RKO (cell line): ENCODE data around the gene IL3.

Experiments used
- DNase-seq: peaks from one replicate; pipeline ENCODE4 v3.0.0-alpha.2; 2016; ENCODE audit warnings: low spot score

Gene IL3

DNA sequence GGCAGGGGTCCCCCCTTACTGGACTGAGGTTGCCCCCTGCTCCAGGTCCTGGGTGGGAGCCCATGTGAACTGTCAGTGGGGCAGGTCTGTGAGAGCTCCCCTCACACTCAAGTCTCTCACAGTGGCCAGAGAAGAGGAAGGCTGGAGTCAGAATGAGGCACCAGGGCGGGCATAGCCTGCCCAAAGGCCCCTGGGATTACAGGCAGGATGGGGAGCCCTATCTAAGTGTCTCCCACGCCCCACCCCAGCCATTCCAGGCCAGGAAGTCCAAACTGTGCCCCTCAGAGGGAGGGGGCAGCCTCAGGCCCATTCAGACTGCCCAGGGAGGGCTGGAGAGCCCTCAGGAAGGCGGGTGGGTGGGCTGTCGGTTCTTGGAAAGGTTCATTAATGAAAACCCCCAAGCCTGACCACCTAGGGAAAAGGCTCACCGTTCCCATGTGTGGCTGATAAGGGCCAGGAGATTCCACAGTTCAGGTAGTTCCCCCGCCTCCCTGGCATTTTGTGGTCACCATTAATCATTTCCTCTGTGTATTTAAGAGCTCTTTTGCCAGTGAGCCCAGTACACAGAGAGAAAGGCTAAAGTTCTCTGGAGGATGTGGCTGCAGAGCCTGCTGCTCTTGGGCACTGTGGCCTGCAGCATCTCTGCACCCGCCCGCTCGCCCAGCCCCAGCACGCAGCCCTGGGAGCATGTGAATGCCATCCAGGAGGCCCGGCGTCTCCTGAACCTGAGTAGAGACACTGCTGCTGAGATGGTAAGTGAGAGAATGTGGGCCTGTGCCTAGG lies 13.0 kb downstream of the IL3 start, which contains the start of gene CSF2:
Gene CSF2 (plus strand): TSS at position 559 of the 783 bp plus-strand sequence. CDS start 35 bp downstream, at position 594.
- DNase-seq = no peak

DNA sequence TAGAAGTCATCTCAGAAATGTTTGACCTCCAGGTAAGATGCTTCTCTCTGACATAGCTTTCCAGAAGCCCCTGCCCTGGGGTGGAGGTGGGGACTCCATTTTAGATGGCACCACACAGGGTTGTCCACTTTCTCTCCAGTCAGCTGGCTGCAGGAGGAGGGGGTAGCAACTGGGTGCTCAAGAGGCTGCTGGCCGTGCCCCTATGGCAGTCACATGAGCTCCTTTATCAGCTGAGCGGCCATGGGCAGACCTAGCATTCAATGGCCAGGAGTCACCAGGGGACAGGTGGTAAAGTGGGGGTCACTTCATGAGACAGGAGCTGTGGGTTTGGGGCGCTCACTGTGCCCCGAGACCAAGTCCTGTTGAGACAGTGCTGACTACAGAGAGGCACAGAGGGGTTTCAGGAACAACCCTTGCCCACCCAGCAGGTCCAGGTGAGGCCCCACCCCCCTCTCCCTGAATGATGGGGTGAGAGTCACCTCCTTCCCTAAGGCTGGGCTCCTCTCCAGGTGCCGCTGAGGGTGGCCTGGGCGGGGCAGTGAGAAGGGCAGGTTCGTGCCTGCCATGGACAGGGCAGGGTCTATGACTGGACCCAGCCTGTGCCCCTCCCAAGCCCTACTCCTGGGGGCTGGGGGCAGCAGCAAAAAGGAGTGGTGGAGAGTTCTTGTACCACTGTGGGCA lies 13.8 kb downstream of the IL3 start:
- DNase-seq = no peak

DNA sequence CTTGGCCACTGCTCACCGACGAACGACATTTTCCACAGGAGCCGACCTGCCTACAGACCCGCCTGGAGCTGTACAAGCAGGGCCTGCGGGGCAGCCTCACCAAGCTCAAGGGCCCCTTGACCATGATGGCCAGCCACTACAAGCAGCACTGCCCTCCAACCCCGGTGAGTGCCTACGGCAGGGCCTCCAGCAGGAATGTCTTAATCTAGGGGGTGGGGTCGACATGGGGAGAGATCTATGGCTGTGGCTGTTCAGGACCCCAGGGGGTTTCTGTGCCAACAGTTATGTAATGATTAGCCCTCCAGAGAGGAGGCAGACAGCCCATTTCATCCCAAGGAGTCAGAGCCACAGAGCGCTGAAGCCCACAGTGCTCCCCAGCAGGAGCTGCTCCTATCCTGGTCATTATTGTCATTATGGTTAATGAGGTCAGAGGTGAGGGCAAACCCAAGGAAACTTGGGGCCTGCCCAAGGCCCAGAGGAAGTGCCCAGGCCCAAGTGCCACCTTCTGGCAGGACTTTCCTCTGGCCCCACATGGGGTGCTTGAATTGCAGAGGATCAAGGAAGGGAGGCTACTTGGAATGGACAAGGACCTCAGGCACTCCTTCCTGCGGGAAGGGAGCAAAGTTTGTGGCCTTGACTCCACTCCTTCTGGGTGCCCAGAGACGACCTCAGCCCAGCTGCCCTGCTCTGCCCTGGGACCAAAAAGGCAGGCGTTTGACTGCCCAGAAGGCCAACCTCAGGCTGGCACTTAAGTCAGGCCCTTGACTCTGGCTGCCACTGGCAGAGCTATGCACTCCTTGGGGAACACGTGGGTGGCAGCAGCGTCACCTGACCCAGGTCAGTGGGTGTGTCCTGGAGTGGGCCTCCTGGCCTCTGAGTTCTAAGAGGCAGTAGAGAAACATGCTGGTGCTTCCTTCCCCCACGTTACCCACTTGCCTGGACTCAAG lies 14.6 kb downstream of the IL3 start:
- no peak for DNase-seq

DNA sequence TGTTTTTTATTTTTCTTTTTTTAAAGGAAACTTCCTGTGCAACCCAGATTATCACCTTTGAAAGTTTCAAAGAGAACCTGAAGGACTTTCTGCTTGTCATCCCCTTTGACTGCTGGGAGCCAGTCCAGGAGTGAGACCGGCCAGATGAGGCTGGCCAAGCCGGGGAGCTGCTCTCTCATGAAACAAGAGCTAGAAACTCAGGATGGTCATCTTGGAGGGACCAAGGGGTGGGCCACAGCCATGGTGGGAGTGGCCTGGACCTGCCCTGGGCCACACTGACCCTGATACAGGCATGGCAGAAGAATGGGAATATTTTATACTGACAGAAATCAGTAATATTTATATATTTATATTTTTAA lies 15.2 kb downstream of the IL3 start:
- DNase-seq = no peak

DNA sequence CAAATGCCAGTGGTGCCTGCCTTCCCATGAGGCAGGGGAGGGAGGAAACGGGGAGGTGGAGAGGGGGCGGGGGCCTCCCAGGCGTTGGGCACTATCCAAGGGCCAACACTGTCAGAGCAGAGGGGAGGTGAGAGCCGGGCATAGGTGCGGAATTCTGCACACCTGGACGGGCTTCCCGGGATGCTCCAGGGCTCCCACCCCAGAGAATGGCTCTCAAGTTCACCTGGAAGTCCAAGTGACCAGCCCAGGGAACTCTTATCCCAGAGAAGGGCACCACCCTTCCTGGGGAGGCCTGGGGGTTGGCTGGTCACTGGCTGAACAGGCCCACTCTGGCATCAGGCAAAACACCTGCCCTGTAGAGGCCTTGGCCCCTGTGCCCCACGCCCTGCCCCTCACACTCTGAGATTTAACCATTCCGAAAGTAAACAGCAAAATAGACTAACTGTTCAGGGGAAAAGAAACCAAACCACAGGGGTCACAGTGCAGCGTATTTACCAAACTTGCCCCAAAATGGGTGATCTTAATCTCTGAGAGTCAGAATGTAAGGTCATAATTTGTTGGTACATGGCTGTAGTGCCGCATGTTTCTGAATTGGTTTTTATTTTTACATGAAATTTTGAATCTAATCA lies 15.9 kb downstream of the IL3 start:
- no peak for DNase-seq

DNA sequence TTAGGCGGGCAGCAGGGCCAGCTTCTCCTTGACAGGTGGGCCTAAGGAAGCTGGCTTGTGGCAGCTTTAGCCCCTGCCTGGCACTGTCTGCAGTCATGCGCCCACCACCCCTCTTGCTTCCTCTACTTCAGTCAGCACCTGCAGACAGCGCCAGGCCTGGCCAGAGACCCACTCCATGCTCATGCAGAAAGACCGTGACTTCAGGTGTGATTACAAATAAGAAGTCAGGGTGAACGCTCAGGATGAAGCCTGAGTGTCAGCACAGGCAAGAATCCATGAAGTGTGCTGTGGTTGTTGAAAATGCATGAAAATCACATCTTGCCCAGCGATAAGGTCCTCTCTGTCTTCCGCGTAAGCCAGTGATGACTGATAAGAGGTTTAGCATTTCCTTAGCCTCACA lies 16.5 kb downstream of the IL3 start:
- DNase-seq = no peak

DNA sequence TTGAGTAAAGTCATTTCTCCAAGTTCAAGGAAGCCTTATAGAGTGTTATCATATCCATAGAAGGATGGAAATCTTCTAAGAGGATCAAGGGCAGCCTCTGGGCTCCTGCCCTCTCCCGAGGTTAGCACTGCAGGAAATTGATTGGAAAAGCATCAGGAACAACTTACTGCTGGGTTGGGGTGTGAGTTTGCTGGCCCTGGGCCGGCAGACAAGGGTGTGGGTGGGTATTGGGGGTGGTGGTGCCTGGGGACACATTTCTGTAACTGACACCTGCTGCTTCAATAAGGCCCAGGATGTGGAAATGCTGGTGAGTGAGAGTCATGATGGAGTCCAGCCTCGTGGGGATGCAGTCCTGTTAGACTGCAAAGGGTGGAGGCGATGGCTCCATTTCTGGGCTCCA lies 18.6 kb downstream of the IL3 start:
- no peak for DNase-seq

DNA sequence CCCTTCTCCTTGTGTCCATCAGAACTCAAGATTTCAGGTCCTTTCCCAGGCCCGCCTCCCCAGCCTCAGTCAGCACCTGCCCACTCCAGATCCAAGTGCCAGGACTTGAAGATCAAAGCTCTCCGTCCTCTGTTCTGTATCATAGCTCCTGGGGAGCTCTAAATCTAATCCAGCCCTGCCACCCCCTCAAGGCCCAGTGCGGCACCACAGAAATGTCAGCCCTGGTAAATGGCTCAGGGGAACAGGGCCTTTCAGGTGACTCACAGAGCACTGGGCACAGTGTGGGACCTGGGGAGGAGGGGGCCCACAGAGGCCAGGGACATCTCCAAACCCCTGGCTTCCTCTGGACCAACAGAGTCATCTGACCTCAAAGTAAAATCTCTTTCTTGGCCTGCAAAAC lies 19.2 kb downstream of the IL3 start:
- DNase-seq = no peak

DNA sequence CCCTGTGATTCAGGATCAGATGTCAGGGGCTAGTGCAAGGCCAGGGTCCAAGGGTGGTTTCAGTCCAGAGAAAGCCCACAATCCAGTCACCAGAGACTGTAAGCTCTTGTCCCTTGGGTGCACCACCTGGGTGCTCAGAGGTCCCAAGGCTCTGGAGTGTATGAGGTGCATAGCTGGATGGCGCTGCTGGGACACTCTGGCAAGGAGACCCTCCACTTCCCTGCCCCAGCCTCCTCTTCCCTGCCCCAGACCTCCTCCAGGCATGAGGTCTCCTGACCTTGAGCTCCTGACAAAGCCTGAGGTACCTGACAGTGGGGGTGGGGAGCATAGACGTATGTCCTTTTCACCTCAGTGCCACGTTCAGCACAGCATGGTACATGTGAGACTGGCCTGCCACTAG lies 20.1 kb downstream of the IL3 start:
- no peak for DNase-seq

DNA sequence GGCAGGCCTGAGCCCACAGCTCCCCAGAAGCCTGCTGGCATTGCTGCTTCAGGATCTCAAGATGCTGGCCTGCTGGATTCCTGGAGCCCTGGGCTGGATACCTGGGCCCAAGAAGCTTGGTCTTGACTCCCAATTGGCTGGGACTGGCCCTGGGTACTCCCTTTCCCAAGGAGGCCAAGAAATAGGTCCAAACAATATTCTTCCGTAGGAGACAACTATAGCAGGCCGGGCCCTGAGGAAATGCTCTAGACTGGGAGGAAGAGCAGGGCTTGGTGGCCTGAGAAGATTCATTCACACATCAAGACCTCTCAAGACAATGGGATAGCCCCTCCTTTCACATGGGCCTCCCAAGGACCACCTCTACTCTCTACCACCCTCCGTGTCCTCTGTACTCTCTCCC lies 21.0 kb downstream of the IL3 start:
- DNase-seq = no peak

DNA sequence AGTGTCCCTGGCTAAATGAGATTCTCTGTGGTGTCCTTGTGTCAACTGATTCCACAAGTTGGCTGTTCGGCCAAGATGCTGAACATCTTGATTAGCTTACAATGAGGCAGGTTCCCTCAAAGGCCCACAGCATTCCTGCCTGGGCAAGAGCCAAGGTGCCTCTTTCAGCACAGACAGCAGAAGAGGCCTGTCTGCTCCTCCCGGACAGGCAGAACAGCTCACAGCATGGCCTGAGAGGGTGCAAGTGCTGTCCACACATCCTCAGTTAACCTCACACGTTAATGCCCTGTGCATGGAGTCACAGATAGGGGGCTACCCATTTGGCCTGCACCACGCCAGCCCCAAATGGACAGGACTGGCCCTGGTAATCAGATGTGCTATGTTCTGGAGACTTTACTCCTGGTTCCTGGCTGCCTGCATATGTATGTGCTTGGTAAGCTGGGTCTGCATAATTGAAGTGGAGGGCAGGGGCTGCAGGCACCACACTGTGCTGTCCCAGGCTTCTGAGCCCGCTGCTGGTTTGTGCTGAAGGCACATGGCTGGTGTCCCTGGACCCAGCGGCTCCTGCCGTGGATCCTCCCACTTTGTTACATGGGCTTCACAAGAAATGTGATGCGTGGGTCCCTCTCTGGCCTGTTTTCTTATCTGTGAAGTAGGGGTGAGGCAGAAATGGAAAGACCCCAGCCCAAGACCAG lies 22.0 kb downstream of the IL3 start:
- no peak for DNase-seq

DNA sequence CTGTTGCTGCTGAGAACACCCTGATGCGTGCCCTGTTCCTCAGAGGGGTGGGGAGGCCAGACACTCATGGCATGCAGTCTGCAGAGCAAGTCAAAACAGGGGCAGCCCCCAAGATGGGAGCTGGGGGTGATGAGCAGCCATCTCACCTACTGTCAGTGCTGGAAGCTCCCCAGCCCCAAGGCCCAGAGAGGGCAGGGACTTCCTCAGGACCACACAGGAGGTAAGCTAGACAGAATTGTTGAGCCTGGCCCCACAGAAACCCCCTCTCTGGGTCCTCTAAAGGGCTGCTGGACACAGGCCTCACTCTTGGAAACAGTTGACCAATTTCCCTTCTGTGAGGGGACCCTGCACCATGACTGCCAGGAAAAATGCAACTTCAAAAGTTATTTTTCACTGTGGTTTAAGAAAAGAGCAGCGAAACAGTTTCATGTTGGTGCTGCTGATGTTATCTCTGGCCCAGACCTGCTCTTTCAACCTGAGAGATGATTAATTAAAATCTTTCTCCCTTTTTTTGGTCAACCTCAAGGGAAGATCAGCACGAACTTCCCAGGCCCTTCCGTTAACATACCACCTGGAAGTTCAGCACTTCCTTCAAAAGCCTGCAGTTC lies 22.7 kb downstream of the IL3 start:
- no peak for DNase-seq

DNA sequence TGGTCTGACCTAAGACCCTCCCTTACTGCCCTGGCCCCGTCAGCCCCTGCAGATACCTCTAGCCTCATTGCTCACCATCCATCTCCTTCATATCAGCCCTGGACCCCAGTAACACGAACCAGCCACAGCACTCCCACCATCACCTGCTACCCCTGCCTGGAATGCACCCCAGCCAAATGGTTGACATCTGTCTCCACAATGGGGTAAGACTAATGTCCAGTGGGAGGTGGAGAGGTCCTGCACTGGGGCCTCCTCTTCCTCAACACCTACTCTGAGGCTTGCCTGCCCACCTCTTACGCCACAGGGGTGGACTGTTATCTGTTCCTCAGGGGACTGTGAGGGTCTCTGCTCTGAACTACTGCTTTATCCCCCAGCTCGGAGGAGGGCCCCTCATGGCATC lies 25.2 kb downstream of the IL3 start:
- no peak for DNase-seq

DNA sequence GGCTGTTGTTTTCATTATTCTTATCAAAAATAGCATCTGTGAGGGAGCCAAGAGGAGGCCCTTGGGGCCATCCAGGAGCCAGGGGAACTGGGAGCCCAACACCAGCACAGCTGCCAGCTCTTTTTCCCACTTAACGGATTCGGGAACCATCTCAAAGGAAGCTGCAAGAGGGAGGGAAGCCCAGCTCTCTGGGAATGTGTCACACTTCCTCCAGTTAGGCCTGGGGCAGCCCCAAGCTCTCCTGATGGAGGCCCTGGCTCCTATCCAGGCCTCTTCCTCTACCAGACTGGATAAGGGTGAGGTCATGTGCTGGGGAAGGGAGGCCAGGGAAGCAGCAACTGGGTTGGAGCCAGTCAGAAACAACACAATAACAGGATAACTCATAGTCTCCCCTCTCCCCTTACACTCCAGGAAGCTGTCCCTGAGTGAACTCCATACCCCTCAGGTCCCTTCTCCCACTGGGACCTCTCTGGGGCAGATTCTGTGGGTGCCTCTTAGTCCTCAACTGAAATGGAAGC lies 25.9 kb downstream of the IL3 start:
- peak; percentile 49 for DNase-seq

DNA sequence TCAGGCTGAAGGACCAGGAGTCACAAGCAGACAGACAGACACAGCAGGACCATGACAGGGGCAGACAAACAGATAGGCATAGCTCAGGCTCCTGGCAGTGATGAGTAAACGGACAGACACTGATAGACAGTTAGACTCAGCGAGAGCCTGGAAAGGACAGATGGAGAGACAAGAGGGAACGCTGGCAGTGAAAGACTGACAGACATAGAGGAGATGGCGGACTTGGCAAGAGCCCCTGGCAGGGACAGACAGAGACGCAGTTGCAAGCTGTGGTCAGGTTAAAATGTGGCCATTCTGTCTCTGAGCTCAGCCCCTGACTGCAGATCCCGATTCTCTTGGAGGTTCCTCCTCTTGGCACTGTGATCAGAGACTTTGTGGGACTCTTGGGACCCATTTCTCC lies 26.7 kb downstream of the IL3 start:
- no peak for DNase-seq

DNA sequence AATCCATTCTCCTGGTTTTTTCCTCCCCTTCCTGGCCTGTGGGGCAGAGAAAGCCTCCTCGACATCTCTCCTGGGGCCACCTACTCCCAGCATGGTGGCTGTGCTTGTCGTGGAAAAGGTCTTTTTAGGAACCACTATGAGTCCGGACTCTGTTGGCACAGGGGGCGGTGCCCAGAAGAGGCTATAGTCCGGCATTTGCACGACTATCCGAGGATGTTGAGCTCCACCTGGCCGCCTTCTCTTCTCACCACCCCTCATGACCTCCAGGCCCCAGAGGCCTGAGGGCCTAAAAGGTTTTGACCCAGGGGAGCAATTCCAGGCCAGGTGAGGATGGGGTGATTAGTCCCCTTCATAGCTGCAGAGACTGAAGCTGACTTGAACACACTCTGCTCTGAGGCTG lies 27.2 kb downstream of the IL3 start:
- DNase-seq = no peak

DNA sequence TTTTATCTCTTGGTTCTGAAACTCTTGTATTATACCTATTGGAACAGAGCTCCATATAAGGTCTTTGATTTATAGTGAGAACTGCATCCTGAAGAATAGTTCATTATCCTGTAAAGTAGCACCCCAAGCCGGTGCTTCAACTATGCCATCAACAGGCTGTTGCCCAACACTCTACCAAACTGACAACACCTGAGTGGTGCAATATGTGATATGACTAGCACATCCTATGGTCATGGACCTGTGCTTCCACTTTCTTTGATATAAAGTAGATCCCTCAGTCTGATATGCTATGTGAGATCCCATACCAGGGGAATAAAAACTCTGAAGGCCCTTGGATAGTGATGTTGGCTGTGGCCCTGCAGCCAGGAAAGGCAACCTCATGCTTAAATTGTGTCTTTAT lies 28.9 kb downstream of the IL3 start:
- no peak for DNase-seq

DNA sequence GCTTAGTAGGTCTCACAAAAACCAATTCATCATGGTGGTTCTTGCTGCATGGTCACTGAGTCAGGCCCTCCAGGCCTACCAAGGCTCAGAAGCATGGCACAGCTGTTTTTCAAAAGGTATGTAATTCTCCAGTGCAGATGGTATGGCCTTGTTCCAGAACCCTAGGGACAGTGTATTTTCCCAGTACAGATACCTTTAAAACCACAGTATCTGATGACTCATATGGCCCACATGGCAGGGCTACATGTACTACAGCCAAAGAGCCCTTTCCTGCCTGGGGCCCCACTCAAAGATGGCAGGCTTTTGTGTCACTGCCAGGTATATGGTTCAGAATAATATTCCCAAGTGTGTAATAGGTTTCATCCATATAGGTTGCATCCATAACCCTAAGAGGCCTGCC lies 29.7 kb downstream of the IL3 start:
- DNase-seq = peak; percentile 18

DNA sequence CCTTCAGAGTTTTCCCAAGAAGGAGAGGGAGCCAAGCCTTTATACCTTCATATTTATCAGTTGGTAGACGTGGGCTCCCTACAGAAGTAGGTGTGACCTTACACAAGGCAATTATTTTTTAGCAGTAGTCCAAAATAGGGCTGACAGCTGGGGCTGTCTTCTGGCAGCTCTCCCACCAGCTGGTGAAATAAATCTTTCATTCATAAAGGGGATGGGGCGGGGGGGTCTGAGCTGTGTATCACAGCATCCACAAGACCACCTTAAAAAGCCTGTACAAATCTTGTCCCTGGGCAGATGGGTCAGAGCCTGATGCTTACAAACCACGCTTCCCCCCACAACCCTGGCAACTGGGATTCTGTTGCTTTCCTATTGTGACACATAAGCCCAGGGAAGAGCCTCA lies 32.8 kb downstream of the IL3 start:
- no peak for DNase-seq

DNA sequence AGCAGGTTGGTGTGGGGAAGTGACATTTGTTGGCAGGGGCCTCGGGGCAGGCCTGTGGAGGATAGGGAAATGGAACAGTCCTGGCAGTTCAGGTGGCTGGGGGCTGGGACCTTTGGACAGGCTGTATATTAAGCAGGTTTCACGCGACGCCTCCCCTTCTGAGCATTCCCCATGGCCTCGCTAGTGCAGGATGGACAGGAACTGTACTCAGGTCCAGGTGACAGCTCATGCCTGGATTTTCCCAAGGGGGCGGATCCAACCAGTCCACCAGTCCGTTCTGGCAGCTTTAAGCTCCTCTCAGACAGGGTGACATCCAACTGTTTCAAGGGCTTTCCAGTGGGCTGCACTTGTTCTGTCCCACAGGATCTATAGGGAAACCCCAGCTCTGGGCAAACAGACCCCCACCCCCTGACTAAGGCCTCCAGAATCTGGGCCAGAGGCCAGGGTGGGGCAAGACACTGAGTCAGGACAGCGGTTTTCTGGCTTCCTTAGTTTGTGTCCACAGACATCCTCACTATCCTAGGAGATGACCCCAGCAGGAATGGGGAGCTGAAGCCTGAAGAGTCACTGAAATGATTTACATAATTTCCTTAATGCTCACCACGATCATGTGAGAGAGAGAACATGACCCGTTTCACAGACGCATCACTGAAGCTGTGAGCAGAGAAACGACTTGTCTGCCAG lies 34.1 kb downstream of the IL3 start:
- peak; percentile 12 for DNase-seq

DNA sequence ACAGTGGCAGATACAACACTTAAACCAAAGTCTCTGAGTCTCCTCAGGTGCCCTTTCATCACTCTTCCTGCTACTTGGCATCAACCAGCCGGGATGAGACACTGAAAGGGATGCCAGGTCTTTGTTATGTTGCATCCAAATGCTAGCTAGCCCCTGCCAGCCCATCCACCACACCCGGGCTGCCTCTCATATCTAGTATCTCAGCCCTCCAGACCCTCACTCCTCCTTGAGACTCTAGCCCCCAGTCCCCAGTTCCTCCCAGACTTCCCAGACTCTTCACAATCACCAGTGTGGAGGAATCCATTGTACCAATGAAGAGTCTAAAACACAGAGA lies 34.6 kb downstream of the IL3 start:
- no peak for DNase-seq
